GM21360 (cell line): ENCODE measurements around the gene GTF2IRD1.
"Not testable (repeated sequence)": the region's sequence is repeated elsewhere in the genome, so short reads cannot be mapped to it uniquely, and the experiment has no call there.

Source experiments
- ATAC-seq: cut with Tn5 transposase; IDR thresholded peaks from one replicate; pipeline ENCODE4 v1.9.1; 2021; ENCODE audit warnings: mild to moderate bottlenecking, moderate library complexity; ENCODE audit not compliant: unreplicated experiment

GTF2IRD1 gene

DNA sequence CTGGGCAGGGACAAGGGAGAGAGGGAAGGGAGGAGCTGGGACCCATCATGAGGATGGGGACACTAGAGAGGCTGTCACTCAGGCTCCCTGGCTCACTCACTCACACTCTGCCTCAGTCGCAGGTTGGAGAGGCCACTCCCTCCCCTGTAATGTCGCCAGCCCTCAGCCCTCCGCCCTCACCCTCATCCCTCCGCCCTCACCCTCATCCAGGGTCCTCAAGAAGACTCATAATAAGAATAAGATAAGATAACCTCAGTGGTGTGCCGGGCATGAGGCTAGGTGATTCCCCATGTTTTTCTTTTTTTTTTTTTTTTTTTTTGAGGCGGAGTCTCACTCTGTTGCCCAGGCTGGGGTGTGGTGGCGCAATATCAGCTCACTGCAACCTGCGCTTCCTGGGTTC is 92.2 kb downstream of the GTF2IRD1 start:
- no peak for ATAC-seq

DNA sequence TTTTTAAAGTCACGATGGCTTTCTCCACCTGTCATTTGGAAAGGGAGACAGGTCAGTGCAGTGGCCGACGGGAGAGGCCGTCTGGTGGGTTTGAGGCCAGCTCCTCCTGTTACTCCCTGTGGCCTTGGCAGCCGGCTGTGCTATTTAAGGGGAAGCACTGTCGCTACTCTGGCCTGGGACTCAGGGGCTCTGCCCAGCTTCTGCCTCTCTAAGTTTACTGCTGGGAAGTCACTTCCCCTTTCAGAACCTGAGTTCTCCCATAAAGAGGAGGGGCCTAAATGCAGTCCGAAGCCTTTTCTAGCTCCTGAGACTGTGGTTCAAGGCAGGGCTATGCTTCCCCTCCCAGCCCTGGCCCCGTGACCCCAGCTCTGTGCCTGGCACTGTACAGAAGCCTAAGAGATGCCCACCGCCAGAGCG is 99.9 kb downstream of the GTF2IRD1 start:
- ATAC-seq: not testable (repeated sequence)

DNA sequence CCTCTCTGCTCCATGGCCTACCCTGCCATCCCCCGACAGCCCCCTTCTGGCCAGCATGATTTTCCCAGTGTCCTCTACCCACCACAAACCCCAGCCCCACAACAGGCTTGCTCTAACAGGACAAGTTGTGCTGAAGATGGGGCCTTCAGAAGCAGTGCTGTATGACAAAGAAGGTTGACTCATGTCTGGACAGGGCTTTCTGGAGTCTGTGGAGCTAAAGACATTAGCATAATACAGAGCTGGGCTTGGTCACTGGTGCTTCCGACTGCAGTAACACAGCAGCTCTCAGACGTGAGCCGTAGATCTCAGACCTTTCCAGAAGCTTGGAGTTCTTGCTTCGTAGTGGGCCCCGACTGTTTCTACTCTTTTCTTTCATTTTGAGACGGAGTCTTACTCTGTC is 100.5 kb downstream of the GTF2IRD1 start:
- ATAC-seq: no peak

DNA sequence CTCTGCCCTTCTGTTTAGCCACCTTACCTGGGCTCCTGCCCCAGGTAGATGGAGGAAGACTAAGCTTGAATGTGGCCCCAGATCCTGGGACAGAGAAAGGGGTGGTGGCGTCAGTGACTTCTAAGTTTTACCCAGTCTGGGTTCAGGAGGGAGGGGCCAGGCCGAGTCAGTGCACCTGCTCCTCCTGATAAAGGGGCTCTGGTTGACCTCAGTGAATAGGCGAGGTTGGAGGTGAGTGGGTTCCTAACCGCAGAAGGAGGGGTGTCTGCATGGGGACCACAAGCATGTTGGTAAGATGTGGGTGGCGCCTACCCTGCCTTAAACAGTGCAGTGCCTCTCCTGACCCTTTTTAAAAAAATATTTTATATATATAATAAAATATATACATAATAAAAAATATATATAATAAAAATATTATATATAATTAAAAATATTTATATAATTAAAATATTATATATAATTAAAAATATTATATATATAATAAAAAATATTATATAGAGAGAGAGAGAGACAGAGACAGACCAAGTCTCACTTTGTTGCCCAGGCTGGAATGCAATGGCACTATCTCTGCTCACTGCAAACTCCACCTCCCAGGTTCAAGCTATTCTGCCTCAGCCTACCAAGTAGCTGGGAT is 106.5 kb downstream of the GTF2IRD1 start:
- ATAC-seq: no peak

DNA sequence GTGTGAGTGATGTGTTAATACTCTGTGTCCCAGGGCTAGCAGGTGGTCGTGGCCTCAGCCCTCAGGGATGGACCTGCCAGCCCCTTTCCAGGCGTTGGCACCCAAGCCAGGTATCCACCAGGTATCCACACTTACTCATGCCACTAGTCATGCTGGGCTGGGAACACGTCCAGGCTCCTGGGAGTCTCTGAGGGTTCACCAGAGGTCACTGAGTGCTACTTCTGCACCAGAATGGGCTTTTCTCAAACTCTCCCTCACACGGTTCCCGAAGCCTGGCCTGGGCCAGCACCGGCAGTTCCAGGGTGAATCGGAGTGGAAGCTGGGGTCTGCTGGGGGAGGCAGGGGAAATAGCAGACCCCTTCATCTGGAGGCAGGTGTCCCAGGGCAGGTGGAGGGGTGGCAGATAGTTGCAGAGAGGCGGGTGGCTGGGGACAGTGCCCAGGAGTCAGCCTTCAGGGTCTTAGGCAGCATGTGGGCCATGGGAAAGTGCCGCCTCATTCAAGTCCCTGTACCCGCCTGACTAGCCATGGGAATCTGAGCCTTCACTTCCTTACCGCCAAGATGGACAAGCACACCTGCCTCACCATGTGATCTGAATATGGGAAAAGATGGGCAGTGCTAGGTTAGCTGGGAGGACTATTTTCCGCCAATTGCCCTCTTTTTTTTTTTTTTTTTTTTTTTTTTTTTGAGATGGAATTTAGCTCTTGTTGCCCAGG is 108.3 kb downstream of the GTF2IRD1 start:
- no peak for ATAC-seq

DNA sequence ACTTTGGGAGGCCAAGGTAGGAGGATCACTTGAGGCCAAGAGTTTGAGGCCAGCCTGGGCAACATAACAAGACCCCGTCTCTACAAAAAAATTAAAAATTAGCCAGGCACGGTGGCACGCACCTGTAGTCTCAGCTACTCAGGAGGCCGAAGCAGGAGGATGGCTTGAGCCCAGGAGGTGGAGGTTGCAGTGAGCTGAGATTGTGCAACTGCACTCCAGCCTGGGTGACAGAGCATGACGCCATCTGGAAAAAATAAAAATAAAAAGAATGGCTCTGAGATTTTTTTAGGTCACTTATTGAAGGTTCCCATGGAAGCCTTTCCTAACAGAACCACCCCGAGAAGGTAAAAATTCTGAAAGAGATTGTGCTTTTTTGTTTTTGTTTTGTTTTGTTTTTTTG is 109.9 kb downstream of the GTF2IRD1 start:
- not testable (repeated sequence) for ATAC-seq

DNA sequence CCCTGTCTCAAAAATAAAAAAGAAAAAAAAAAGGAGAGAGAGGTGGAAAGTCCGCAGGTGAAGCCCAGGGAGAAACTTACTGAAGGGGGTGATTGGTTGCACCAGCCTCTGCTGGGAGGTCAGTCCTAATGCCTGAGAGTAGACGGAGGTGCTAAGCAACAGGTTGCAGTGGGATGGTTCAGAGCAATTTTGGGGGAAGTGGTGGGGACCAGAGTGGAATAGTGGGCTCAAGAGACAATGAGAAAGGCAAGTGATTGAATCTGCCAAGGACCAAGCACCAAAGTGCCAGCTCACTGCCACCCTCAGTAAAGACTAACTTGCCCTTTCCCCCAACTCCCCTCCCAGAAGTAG is 113.6 kb downstream of the GTF2IRD1 start:
- ATAC-seq: no peak

DNA sequence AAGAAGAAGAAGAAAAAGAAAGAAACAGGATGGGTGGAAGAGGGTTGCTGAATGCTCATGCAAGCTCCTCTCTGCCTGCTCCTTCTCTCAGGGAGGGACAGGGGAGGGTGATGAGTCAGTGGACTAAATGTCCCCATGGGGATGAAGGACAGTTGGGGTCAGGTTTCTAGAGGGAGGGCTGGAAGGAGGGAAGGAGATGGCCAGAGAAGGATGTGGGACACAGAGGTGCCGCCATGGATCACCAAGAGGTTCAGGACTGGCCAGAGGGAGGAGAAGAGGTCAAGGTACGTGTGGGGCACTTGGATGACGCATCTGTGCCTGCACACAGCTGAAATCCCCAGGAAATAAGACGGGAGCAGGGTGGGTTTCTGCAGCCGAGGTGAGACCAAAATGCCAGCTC is 115.0 kb downstream of the GTF2IRD1 start:
- no peak for ATAC-seq

DNA sequence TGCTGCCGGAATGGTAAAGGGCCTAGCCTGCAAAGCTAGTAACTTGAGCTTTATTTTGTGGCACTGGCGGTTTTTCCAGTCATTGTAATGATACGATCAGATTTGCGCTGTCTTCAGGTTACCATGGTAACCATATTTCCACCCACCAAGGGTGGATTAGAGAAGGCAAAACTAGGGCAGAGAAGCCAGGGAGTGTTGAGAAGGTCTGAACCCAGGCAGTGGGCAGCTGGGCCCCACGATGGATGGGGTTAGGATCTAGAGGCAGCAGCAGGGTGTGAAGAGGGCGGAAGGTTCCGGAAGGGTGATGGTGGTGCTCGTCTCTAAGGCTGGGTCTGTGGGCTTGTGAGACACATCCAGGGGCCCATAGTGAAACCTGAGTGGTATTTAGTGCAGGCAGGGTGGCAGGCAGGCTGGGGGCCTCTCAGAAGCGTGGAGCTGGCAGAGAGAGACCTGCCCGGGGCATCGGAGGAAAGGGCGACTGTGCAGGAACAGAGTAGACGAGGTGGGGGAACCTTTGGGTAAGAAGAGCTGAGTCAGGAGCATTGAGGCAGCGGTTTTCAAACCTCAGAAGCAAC is 115.9 kb downstream of the GTF2IRD1 start:
- ATAC-seq: no peak

DNA sequence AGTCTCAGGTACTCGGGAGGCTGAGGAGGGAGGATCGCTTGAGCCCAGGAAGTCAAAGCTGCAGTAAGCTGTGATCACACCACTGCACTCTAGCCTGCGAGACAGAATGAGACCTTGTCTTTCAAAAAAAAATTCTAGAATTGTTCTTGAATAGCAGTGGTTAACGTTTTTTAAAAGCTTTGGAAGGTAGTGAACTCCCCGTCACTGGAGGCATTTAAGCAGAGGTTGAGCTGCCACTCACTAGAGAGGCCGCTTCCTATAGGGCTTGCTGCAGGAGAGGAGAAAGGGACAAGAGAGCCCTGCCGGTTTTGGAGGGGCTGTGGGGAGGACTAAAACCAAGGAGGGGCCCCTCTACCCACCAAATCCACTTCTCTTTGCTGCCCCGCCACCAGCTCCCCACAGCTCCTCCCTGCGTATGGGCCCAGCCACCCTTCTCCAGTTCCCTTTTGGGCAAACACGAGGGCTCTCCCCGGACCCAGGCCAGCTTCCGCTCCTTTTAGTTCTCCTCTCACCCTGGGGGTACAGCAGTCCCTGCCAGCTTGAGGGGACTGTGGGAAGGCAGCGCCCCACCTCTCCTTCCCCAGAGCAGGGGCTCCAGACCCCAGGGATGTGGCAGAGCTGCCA is 116.9 kb downstream of the GTF2IRD1 start:
- ATAC-seq: no peak

DNA sequence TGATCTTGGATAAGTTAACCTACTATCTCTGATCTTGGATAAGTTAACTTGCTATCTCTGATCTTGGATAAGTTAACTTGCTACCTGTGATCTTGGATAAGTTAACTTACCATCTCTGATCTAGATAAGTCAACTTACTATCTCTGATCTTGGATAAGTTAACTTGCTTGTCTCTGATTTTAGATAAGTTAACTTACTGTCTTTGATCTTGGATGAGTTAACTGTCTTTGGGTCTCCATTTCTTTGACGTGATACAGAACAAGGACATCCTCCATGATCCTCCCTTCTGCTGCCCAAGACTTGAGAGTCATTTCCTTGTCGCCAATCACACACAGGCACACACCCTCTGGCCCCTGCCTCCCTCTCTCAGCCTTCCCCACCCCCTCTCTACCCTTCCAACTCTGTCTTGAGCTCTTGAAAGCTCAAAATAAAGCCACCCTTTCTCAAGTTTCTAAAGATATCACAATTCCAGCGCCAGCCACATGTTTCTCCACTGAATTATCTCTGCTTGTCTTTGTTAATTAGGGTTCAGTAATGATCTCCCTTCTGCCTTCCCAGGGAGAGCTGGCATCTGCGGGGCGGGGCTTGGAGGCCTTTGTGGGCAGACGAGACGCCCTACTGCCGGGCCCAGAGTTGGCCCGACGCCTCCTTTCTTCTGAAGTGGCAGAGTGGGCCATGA is 118.7 kb downstream of the GTF2IRD1 start:
- ATAC-seq: no peak

DNA sequence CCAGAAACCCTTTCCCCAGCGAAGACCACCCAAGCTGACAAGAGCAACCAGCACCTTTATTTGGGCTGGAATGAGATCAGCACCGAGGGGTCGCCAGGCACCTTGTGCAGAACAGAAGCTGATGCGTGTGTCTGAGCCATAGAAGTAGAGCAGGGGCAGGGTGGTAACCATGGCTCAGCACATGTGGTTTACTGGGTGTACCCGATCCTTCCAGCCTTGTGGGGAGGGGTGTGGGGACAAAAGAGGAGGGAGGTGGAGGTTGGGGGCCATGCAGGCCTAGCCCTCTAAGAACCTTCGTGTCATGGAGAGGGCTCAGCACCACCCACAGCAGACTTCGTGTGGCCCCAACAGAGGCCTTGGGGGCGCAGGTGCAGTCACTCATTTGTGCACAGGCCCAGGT is 119.8 kb downstream of the GTF2IRD1 start:
- ATAC-seq: no peak

DNA sequence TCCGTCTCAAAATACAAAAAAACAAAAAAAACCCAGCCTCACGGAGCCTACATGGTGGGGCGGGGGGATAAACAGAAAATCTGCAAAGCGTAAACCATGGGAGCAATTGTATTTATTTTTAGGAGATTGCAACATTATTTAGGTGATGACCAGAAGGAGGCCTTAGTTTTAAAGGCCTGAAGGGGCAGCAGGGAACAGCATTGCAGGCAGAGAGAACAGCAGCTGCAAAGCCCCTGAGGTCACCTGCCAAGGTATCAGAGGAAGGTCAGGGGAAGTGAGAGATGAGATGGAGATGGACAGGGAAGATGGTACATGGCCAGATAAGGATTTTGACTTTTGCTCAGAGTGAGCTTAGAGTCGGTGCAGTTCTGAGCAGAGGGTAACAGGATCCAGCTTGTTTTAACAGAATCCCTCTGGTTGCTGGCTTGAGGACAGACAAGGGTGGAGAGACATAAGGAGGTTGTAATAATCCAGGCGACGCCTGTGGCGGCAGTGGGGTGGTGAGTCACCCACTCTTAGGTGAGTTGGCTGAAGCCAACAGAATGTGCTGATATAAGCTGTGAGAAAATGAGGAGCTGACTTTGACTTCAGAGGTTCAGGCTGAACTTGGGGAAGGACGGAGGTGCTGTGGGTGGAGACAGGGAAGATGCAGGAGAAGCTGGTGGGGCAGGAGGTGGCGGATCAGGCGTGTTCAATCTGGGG is 121.5 kb downstream of the GTF2IRD1 start:
- no peak for ATAC-seq

DNA sequence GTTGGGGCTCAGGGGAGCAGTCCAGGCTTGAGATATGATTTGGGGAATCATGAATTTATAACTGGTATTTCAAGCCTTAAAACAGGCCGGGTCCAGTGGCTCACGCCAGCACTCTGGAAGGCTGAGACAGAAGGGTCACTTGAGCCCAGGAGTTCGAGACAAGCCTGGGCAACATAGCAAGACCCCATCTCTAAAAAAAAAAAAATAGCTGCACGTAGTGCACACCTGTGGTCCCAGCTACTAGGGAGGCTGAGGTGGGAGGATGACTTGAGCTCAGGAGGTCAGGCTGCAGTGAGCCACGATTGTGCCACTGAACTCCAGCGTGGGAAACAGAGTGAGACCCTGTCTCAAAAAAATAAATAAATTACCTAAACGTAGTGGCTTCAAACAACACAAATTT is 122.1 kb downstream of the GTF2IRD1 start:
- no peak for ATAC-seq

DNA sequence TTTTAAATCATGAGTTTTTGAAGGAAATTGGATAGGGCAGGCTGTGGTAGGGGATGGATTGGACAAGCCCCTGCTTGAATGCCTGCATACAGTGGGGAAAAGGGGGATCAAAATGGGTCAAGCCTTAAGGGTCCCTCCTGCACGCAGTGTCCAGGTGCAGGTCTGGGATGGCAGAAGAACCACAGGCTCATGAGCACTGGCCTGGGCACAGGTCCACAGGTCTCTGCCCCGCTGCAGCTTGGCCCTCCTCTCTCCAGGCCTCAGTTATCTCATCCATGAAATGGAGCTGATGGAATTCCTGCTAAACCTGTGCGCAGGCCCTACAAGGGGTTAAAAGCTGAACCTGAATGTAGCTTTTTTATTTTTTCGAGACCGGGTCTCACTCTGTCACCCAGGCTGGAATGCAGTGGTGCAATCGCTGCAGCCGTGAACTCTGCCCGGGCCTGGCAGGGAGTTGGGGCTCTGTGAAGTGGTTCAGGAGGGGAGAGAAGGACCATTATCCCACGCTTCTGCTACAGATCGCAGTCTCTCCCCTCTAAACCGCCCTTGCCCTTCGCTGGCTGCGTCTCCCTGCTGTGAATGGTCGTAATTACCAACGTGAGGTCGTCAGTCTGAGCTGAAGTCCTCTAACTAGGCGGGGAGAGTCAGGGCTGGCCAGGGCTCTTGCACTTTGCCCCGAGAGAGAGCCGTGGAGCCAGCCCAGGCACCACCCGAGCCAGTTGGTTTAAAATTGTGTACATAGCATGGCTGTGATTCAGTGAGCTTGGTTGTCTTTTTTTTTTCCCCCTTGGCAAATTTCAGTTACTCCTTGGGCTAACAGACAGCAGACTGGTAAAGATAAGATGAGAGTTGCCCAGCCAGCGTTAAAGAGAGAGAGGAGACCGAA is 126.3 kb downstream of the GTF2IRD1 start:
- ATAC-seq: no peak

DNA sequence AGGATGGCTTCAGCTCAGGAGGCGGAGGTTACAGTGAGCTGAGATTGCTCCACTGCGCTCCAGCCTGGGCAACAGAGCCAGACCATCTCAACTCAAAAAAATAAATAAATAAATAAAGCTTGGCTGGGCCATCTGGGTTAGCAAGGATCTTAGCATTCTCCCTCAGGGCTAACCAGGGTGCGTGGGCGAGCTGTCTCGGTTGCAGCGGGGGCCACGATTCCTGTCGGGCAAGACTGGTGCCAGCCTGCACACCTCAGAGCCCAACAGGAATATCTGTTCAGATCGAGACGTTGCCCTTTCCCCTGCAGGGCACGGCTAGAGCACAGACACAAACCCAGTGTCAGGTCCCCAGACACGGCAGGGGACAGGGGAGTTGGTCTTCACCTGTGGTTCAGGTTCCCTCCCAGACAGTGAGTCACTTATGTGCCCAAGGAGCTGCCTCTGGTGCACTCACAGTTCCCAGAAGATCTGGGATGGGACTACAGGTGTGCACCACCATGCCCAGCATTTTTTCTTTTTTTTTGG is 128.3 kb downstream of the GTF2IRD1 start:
- ATAC-seq: no peak

DNA sequence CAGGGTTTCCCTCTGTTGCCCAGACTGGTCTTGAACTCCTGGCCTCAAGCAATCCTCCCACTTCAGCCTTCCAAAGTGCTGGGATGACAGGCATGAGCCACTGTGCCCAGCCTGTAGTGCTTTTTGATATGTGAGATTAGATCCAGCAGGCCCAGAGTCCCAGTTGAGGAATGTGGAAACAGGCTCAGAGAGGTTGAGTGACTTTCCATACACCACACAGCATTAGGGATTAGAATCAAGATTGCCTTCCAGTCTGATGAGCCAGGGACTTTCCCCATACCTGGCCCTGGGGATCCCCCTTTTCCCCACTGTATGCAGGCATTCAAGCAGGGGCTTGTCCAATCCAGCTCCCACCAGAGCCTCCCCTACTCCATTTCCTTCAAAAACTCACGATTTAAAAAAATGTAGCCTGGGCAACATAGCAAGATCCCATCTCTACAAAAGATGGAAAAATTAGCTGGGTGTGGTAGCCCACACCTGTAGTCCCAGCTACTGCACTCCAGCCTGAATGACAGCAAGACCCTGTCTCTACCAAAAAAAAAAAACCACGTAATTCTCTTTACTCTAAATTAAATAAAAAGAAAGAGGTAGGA is 128.8 kb downstream of the GTF2IRD1 start:
- ATAC-seq: no peak

DNA sequence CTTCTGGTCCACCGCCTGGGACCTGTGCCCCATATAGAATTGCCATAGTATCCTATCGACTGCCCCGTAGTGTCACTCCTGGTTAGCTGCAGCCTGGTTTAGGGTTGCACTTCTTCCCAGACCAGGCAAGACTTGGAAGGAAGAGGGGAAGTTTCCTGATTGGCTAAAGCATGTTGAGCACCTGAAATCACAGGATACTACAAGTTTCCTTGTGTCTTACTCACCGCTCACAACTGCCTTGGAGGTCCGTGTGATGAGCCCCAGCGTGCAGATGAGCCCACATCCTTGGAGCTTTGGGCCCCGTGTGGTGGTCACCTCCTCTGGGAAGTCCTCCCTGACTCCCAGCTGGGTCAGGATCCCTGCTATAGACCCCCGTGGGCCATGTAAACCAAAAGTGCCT is 129.9 kb downstream of the GTF2IRD1 start:
- no peak for ATAC-seq
